ENCODE results near the gene TXN2. TPM values are rescaled to one million over a fixed set of nuclear protein-coding genes. Genes with fewer than 3 reads are reported as not detected.
A peak's percentile ranks its signal among the peaks of the same experiment; 100 is the strongest.

Gene TXN2
- total RNA-seq, 4 donors from 2014 or later = 75.7 to 116 (median 92.9) TPM

GRCh38 chr22:36475341-36475740, 6.1 kb downstream of the TXN2 start:
- TF ChIP-seq, protein P1, sequence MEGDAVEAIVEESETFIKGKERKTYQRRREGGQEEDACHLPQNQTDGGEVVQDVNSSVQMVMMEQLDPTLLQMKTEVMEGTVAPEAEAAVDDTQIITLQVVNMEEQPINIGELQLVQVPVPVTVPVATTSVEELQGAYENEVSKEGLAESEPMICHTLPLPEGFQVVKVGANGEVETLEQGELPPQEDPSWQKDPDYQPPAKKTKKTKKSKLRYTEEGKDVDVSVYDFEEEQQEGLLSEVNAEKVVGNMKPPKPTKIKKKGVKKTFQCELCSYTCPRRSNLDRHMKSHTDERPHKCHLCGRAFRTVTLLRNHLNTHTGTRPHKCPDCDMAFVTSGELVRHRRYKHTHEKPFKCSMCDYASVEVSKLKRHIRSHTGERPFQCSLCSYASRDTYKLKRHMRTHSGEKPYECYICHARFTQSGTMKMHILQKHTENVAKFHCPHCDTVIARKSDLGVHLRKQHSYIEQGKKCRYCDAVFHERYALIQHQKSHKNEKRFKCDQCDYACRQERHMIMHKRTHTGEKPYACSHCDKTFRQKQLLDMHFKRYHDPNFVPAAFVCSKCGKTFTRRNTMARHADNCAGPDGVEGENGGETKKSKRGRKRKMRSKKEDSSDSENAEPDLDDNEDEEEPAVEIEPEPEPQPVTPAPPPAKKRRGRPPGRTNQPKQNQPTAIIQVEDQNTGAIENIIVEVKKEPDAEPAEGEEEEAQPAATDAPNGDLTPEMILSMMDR (IDR thresholded peaks at IDR 0.05) = no peak
- no peak for TF ChIP-seq POLR2A (IDR thresholded peaks at IDR 0.05)
- Histone ChIP-seq H3K9me3 (no peaks in the 10 kb centered on the region), H3K36me3 (peaks cover 0 to 83% (median 0%) of the 10 kb centered on the region in 3 donors), H3K4me3 (no peak overlapping the region), H3K27me3 (no peaks in the 10 kb centered on the region), H3K4me1 (peaks cover 0 to 6% (median under 1%) of the 10 kb centered on the region in 4 donors), H3K27ac (no peak overlapping the region)
- no peak for DNase-seq

DNA sequence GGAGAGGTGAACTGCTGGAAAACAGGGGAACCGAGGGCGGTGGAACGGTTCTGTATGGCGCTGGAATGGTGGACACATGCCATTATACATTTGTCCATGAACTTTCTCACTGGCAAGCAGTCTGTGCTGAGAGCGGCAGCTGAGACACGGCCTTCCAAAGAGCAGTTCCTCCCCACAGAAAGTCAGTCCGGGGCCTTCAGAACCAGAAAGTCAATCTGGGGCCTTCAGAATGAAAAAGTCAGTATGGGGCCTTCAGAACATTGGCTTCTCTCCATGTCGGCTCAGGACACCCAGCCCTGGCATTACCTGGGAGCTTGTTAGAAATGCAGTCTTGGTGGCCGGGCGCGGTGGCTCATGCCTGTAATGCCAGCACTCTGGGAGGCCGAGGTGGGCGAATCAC, 8.8 kb downstream of the TXN2 start:
- Histone ChIP-seq H3K4me3 (no peak overlapping the region), H3K36me3 (peaks cover 0 to 58% (median 0%) of the 10 kb centered on the region in 3 donors), H3K4me1 (peaks cover 0 to 27% (median 0%) of the 10 kb centered on the region in 4 donors), H3K27ac (peak overlapping the region in 1 of 4 donors; percentile 80), H3K9me3 (no peaks in the 10 kb centered on the region), H3K27me3 (no peaks in the 10 kb centered on the region)
- DNase-seq = no peak
- TF ChIP-seq, protein P1 (IDR thresholded peaks at IDR 0.05) = no peak
- TF ChIP-seq POLR2A (IDR thresholded peaks at IDR 0.05) = no peak

GRCh38 chr22:36471341-36471821, 10.1 kb downstream of the TXN2 start:
- peak overlapping the region in 1 of 4 donors; percentile 20 for H3K4me3 ChIP-seq
- peaks cover 0 to 51% (median 0%) of the 10 kb centered on the region in 3 donors for H3K36me3 ChIP-seq
- H3K27ac ChIP-seq = peak overlapping the region in 2 of 4 donors; percentile 47 to 80
- H3K27me3 ChIP-seq = no peaks in the 10 kb centered on the region
- no peaks in the 10 kb centered on the region for H3K9me3 ChIP-seq
- H3K4me1 ChIP-seq = peaks cover 0 to 37% (median 0%) of the 10 kb centered on the region in 4 donors
- DNase-seq = no peak
- no peak for TF ChIP-seq POLR2A (IDR thresholded peaks at IDR 0.05)
- TF ChIP-seq, protein P1 (IDR thresholded peaks at IDR 0.05) = no peak

- peak overlapping the region in 2 of 4 donors; percentile 47 to 80 for H3K27ac ChIP-seq
Measured at GRCh38 chr22:36470994-36471331, 10.5 kb downstream of the TXN2 start.

GRCh38 chr22:36470162-36470993, 11.1 kb downstream of the TXN2 start:
- Histone ChIP-seq H3K27me3 (no peaks in the 10 kb centered on the region), H3K27ac (peak overlapping the region in 3 of 4 donors; percentile 60 to 80 (median 78)), H3K4me3 (peak overlapping the region in 1 of 4 donors; percentile 20), H3K4me1 (peaks cover 0 to 47% (median 0%) of the 10 kb centered on the region in 4 donors), H3K36me3 (peaks cover 0 to 41% (median 0%) of the 10 kb centered on the region in 3 donors), H3K9me3 (no peaks in the 10 kb centered on the region)
- TF ChIP-seq, protein P1 (IDR thresholded peaks at IDR 0.05) = peak; percentile 80 to 97 (median 94)
- TF ChIP-seq POLR2A (IDR thresholded peaks at IDR 0.05) = no peak
- peak; percentile 71 to 95 (median 79) for DNase-seq

More at GRCh38 chr22:36470994-36471331, 10.5 kb downstream of the TXN2 start:
- H3K9me3 ChIP-seq = no peaks in the 10 kb centered on the region
- H3K4me1 ChIP-seq = peaks cover 0 to 41% (median 0%) of the 10 kb centered on the region in 4 donors
- peaks cover 0 to 47% (median 0%) of the 10 kb centered on the region in 3 donors for H3K36me3 ChIP-seq
- H3K27me3 ChIP-seq = no peaks in the 10 kb centered on the region
- DNase-seq = no peak
- TF ChIP-seq, protein P1 (IDR thresholded peaks at IDR 0.05) = no peak
- TF ChIP-seq POLR2A (IDR thresholded peaks at IDR 0.05) = no peak
- peak overlapping the region in 1 of 4 donors; percentile 20 for H3K4me3 ChIP-seq

Data from Peyer's patch (tissue), 4 donors.